HAP-1 (cell line): ENCODE measurements around the gene CACUL1.

Experiments
- DNase-seq, 2 experiments: peaks; one replicate each; pipeline ENCODE4 v3.0.0-alpha.2; 2016 to 2020; ENCODE audit warnings: low spot score in 2 of 2
- H3K27me3 ChIP-seq: fragments of 250-450 bp; sonication (Bioruptor Pico); 2 replicates; pipeline ENCODE4 v1.5.1; 2020; ENCODE audit warnings: low read depth, mild to moderate bottlenecking, moderate library complexity
- H3K36me3 ChIP-seq: fragments of 250-450 bp; sonication (Bioruptor Pico); replicated peaks from 2 replicates; pipeline ENCODE4 v1.5.1; 2020; ENCODE audit warnings: mild to moderate bottlenecking
- H3K4me1 ChIP-seq: fragments of 250-450 bp; sonication (Bioruptor Pico); 2 replicates; pipeline ENCODE4 v1.5.1; 2020; ENCODE audit warnings: mild to moderate bottlenecking
- H3K4me3 ChIP-seq: fragments of 250-450 bp; sonication (Bioruptor Pico); 2 replicates; pipeline ENCODE4 v1.5.1; 2020; ENCODE audit warnings: mild to moderate bottlenecking, moderate library complexity
- H3K9me3 ChIP-seq: fragments of 250-450 bp; sonication (Bioruptor Pico); 2 replicates; pipeline ENCODE4 v1.5.1; 2020; ENCODE audit warnings: mild to moderate bottlenecking, moderate library complexity
- in situ Hi-C: fragments of 300-500 bp; cut with MboI; formaldehyde crosslinking; loops from 3 replicates; pipeline ENCODE4 v1.14.3; 2020; ENCODE audit warnings: low sequenced_read_pairs, inconsistent platforms, mixed read lengths

The CACUL1 gene

GRCh38 chr10:118710487-118710886 is 44.3 kb downstream of the CACUL1 start:
- DNase-seq: no peak
- Histone ChIP-seq H3K4me3 (no peak overlapping the region), H3K9me3 (no peaks in the 10 kb centered on the region), H3K36me3 (no peaks in the 10 kb centered on the region; the same call in 1 of the 2 replicates), H3K4me1 (peaks cover 29% of the 10 kb centered on the region), H3K27me3 (no peaks in the 10 kb centered on the region)
- in situ Hi-C loops: no loop called here

GRCh38 chr10:118708571-118708970 is 46.2 kb downstream of the CACUL1 start:
- Histone ChIP-seq H3K4me3 (no peak overlapping the region), H3K27me3 (no peaks in the 10 kb centered on the region), H3K9me3 (no peaks in the 10 kb centered on the region), H3K4me1 (peaks cover 29% of the 10 kb centered on the region), H3K36me3 (no peaks in the 10 kb centered on the region; the same call in 1 of the 2 replicates)
- no peak for DNase-seq
- in situ Hi-C loops: no loop called here

- Histone ChIP-seq H3K4me3 (no peak overlapping the region), H3K27me3 (no peaks in the 10 kb centered on the region), H3K4me1 (peaks cover 29% of the 10 kb centered on the region), H3K9me3 (no peaks in the 10 kb centered on the region), H3K36me3 (peaks cover 3% of the 10 kb centered on the region; the same call in 1 of the 2 replicates)
- no peak for DNase-seq
- in situ Hi-C loops: no loop called here
Observed at GRCh38 chr10:118704711-118705110, 50.1 kb downstream of the CACUL1 start.

- Histone ChIP-seq H3K4me3 (no peak overlapping the region), H3K36me3 (peaks cover 3% of the 10 kb centered on the region; the same call in 1 of the 2 replicates), H3K9me3 (no peaks in the 10 kb centered on the region), H3K27me3 (no peaks in the 10 kb centered on the region), H3K4me1 (peaks cover 9% of the 10 kb centered on the region)
- no peak for DNase-seq
- in situ Hi-C loops: no loop called here
Observed at GRCh38 chr10:118701529-118702323, 53.0 kb downstream of the CACUL1 start.

GRCh38 chr10:118698421-118698820 is 56.3 kb downstream of the CACUL1 start:
- Histone ChIP-seq H3K27me3 (no peaks in the 10 kb centered on the region), H3K36me3 (peaks cover 3% of the 10 kb centered on the region; the same call in 1 of the 2 replicates), H3K4me1 (no peaks in the 10 kb centered on the region), H3K4me3 (no peak overlapping the region), H3K9me3 (no peaks in the 10 kb centered on the region)
- no peak for DNase-seq
- in situ Hi-C loops: no loop called here

GRCh38 chr10:118694848-118695247 is 59.9 kb downstream of the CACUL1 start:
- Histone ChIP-seq H3K36me3 (no peaks in the 10 kb centered on the region), H3K4me1 (no peaks in the 10 kb centered on the region), H3K27me3 (no peaks in the 10 kb centered on the region), H3K9me3 (no peaks in the 10 kb centered on the region), H3K4me3 (no peak overlapping the region)
- in situ Hi-C loops: no loop called here
- DNase-seq: no peak

GRCh38 chr10:118692872-118693271 is 61.9 kb downstream of the CACUL1 start:
- no peaks in the 10 kb centered on the region for H3K9me3 ChIP-seq
- H3K27me3 ChIP-seq: no peaks in the 10 kb centered on the region
- no peak overlapping the region for H3K4me3 ChIP-seq
- 0 out of 2 replicates have a peak, but pooled peaks cover 3% of the 10 kb centered on the region for H3K36me3 ChIP-seq
- DNase-seq: no peak
- in situ Hi-C loops: no loop called here
- H3K4me1 ChIP-seq: no peaks in the 10 kb centered on the region

- H3K4me3 ChIP-seq: no peak overlapping the region
- in situ Hi-C loops: no loop called here
- DNase-seq: no peak
- H3K27me3 ChIP-seq: no peaks in the 10 kb centered on the region
- H3K36me3 ChIP-seq: peaks cover 11% of the 10 kb centered on the region
- no peaks in the 10 kb centered on the region for H3K9me3 ChIP-seq
- H3K4me1 ChIP-seq: no peaks in the 10 kb centered on the region
Observed at GRCh38 chr10:118689070-118689858, 65.5 kb downstream of the CACUL1 start.

- no peak for DNase-seq
- H3K36me3 ChIP-seq: peaks cover 13% of the 10 kb centered on the region
- no peaks in the 10 kb centered on the region for H3K9me3 ChIP-seq
- no peaks in the 10 kb centered on the region for H3K27me3 ChIP-seq
- H3K4me3 ChIP-seq: no peak overlapping the region
- in situ Hi-C loops: no loop called here
- peaks cover 6% of the 10 kb centered on the region for H3K4me1 ChIP-seq
Observed at GRCh38 chr10:118687472-118687871, 67.3 kb downstream of the CACUL1 start.

GRCh38 chr10:118682533-118682932 is 72.2 kb downstream of the CACUL1 start:
- in situ Hi-C loops: no loop called here
- Histone ChIP-seq H3K4me1 (peaks cover 18% of the 10 kb centered on the region), H3K27me3 (no peaks in the 10 kb centered on the region), H3K36me3 (peaks cover 10% of the 10 kb centered on the region), H3K4me3 (no peak overlapping the region), H3K9me3 (no peaks in the 10 kb centered on the region)
- DNase-seq: peak; percentile 71

GRCh38 chr10:118680197-118680596 is 74.6 kb downstream of the CACUL1 start:
- Histone ChIP-seq H3K9me3 (no peaks in the 10 kb centered on the region), H3K4me1 (peaks cover 18% of the 10 kb centered on the region)
- in situ Hi-C loops: no loop called here

GRCh38 chr10:118674226-118674919 is 80.4 kb downstream of the CACUL1 start:
- Histone ChIP-seq H3K36me3 (no peaks in the 10 kb centered on the region), H3K9me3 (no peaks in the 10 kb centered on the region), H3K27me3 (no peaks in the 10 kb centered on the region), H3K4me1 (peaks cover 2% of the 10 kb centered on the region; the same call in 1 of the 2 replicates), H3K4me3 (no peak overlapping the region)
- DNase-seq: no peak
- in situ Hi-C loops: no loop called here

More at GRCh38 chr10:118680197-118680596, 74.6 kb downstream of the CACUL1 start:
- peaks cover 4% of the 10 kb centered on the region; the same call in 1 of the 2 replicates for H3K36me3 ChIP-seq
- DNase-seq: no peak
- no peak overlapping the region for H3K4me3 ChIP-seq
- no peaks in the 10 kb centered on the region for H3K27me3 ChIP-seq

- in situ Hi-C loops: no loop called here
- peaks cover 2% of the 10 kb centered on the region; the same call in 1 of the 2 replicates for H3K4me1 ChIP-seq
- no peaks in the 10 kb centered on the region for H3K27me3 ChIP-seq
- no peaks in the 10 kb centered on the region for H3K36me3 ChIP-seq
- H3K9me3 ChIP-seq: no peaks in the 10 kb centered on the region
- H3K4me3 ChIP-seq: no peak overlapping the region
- no peak for DNase-seq
Observed at GRCh38 chr10:118672766-118673715, 81.7 kb downstream of the CACUL1 start.
